ENCODE measurements around the gene CD200R1.

GRCh38 chr3:113019182-113020137 is 44.6 kb upstream of the CD200R1 start:
- TF ChIP-seq, protein P1, sequence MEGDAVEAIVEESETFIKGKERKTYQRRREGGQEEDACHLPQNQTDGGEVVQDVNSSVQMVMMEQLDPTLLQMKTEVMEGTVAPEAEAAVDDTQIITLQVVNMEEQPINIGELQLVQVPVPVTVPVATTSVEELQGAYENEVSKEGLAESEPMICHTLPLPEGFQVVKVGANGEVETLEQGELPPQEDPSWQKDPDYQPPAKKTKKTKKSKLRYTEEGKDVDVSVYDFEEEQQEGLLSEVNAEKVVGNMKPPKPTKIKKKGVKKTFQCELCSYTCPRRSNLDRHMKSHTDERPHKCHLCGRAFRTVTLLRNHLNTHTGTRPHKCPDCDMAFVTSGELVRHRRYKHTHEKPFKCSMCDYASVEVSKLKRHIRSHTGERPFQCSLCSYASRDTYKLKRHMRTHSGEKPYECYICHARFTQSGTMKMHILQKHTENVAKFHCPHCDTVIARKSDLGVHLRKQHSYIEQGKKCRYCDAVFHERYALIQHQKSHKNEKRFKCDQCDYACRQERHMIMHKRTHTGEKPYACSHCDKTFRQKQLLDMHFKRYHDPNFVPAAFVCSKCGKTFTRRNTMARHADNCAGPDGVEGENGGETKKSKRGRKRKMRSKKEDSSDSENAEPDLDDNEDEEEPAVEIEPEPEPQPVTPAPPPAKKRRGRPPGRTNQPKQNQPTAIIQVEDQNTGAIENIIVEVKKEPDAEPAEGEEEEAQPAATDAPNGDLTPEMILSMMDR (IDR thresholded peaks at IDR 0.05; ENCODE audit: low read depth, low read length, poor library complexity, severe bottlenecking): no peak
- TF ChIP-seq EZH2phosphoT487 (IDR thresholded peaks at IDR 0.05; ENCODE audit: borderline replicate concordance, low read length): no peak

Measured in DOHH2 (cell line).